ENCODE measurements around the gene INO80D. TPM values are rescaled to one million over a fixed set of nuclear protein-coding genes. Genes with fewer than 3 reads are reported as not detected.

Gene INO80D
- total RNA-seq, 1 donor from 2014 or later = 9.7 TPM

DNA sequence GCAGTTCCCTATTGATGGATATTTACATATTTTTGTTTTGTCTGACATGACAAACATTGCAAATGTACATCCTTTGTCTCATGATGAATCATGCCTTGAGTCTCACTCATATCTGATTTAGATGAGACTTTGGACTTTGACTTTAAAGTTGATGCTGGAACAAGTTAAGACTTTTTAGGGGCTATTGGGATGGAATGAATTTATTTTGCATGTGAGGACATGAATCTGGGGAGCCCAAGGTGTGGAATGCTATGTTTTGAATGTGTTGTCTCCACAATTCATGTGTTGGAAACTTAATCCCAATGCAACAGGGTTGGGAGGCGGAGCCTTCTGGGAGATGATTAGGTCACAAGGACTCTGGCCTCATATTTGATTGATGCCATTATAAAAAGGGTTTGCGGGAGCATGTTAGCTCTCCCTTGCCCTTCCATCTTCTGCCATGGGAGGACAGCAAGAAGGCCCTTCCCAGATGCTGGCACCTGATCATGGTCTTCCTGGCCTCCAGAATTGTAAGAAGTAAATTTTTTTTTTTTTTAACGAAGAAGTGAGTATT is 29.1 kb upstream of the INO80D start:
- H3K27me3 ChIP-seq (ENCODE audit: control insufficient read depth, insufficient read depth, low read length) = no peaks in the 10 kb centered on the region
- TF ChIP-seq, protein P1, sequence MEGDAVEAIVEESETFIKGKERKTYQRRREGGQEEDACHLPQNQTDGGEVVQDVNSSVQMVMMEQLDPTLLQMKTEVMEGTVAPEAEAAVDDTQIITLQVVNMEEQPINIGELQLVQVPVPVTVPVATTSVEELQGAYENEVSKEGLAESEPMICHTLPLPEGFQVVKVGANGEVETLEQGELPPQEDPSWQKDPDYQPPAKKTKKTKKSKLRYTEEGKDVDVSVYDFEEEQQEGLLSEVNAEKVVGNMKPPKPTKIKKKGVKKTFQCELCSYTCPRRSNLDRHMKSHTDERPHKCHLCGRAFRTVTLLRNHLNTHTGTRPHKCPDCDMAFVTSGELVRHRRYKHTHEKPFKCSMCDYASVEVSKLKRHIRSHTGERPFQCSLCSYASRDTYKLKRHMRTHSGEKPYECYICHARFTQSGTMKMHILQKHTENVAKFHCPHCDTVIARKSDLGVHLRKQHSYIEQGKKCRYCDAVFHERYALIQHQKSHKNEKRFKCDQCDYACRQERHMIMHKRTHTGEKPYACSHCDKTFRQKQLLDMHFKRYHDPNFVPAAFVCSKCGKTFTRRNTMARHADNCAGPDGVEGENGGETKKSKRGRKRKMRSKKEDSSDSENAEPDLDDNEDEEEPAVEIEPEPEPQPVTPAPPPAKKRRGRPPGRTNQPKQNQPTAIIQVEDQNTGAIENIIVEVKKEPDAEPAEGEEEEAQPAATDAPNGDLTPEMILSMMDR (IDR thresholded peaks at IDR 0.05; ENCODE audit: insufficient read depth, low read length, poor library complexity, severe bottlenecking) = no peak
- no peak for DNase-seq (ENCODE audit: low read depth)
- no peak overlapping the region for H3K4me3 ChIP-seq (ENCODE audit: low read depth, low read length)
- H3K36me3 ChIP-seq (ENCODE audit: control insufficient read depth, insufficient read depth, low read length) = no peaks in the 10 kb centered on the region

DNA sequence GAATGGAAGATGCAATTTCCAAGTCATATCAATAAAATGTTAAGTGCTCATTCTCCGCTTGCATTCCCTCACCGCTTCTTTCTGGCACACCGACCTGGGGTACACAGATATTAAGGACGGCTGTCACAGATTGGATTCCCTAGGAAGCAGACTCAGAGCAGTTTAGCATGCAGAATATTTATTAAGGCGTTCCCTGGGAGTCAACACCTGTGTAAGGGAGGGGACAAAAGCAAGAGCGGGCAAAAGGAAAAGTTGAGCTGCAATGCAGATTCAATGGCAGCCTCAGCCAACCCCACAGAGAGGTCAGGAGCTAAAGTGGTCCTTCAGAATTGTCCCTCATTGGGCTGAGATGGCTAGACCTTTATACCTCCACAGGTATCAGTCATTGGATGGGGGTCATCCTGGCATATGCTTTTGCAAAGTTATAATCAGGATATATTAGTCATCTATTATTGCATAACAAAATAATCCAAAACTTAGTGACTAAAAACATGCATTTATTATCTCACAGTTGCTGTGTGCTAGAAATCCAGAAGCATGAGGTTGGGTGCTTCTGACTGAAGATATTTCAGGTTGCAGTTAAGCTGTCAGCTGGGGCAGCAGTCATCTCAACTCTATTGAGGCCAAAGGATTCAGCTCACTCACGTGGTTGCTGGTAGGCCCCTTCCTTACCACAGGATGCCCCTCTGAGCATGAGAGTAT is 27.0 kb upstream of the INO80D start:
- Histone ChIP-seq H3K36me3 (ENCODE audit: control insufficient read depth, insufficient read depth, low read length) (no peaks in the 10 kb centered on the region), H3K27me3 (ENCODE audit: control insufficient read depth, insufficient read depth, low read length) (no peaks in the 10 kb centered on the region), H3K4me3 (ENCODE audit: low read depth, low read length) (no peak overlapping the region)
- TF ChIP-seq, protein P1 (IDR thresholded peaks at IDR 0.05; ENCODE audit: insufficient read depth, low read length, poor library complexity, severe bottlenecking) = no peak
- DNase-seq (ENCODE audit: low read depth) = no peak

- no peaks in the 10 kb centered on the region for H3K36me3 ChIP-seq (ENCODE audit: control insufficient read depth, insufficient read depth, low read length)
- no peak for DNase-seq (ENCODE audit: low read depth)
- TF ChIP-seq, protein P1 (IDR thresholded peaks at IDR 0.05; ENCODE audit: insufficient read depth, low read length, poor library complexity, severe bottlenecking) = no peak
- H3K4me3 ChIP-seq (ENCODE audit: low read depth, low read length) = no peak overlapping the region
- H3K27me3 ChIP-seq (ENCODE audit: control insufficient read depth, insufficient read depth, low read length) = no peaks in the 10 kb centered on the region
Observed at GRCh38 chr2:206112108-206112507, 26.1 kb upstream of the INO80D start.

DNA sequence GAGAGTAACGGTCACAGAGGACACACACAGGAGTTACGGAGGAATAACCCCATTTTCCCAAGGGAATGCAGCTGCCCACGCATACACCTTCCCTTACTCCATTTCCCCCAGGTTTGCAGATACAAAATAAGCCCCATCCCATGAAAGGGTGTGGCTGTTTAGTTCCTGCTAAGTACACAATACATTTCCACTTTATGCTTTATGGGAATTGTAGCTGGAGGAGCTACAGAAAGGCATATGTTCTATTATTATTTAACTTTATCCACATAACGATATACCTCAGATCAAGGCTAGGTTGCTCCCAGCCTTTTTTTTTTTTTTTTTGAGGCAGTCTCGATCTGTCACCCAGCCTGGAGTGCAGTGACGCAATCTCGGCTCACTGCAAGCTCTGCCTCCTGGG is 22.7 kb upstream of the INO80D start:
- Histone ChIP-seq H3K27me3 (ENCODE audit: control insufficient read depth, insufficient read depth, low read length) (no peaks in the 10 kb centered on the region), H3K36me3 (ENCODE audit: control insufficient read depth, insufficient read depth, low read length) (no peaks in the 10 kb centered on the region), H3K4me3 (ENCODE audit: low read depth, low read length) (no peak overlapping the region)
- TF ChIP-seq, protein P1 (IDR thresholded peaks at IDR 0.05; ENCODE audit: insufficient read depth, low read length, poor library complexity, severe bottlenecking) = no peak
- no peak for DNase-seq (ENCODE audit: low read depth)

- no peak overlapping the region for H3K4me3 ChIP-seq (ENCODE audit: low read depth, low read length)
- no peaks in the 10 kb centered on the region for H3K27me3 ChIP-seq (ENCODE audit: control insufficient read depth, insufficient read depth, low read length)
Observed at GRCh38 chr2:206105541-206105940, 19.6 kb upstream of the INO80D start.

More at GRCh38 chr2:206105541-206105940, 19.6 kb upstream of the INO80D start:
- no peaks in the 10 kb centered on the region for H3K36me3 ChIP-seq (ENCODE audit: control insufficient read depth, insufficient read depth, low read length)
- DNase-seq (ENCODE audit: low read depth) = peak; percentile 41
- TF ChIP-seq, protein P1 (IDR thresholded peaks at IDR 0.05; ENCODE audit: insufficient read depth, low read length, poor library complexity, severe bottlenecking) = no peak

Data from kidney epithelial cell (primary cell).